Sigmoid colon (tissue), 7 donors: ENCODE data around the gene JPH2. TPM values are rescaled to one million over a fixed set of nuclear protein-coding genes. Genes with fewer than 3 reads are reported as not detected.

Experiments
- DNase-seq: peaks from one replicate; pipeline ENCODE4 v3.0.0-alpha.2; 2019
- H3K27ac ChIP-seq, 4 donors: fragments of 200-600 bp; sonication (generic); one replicate each; pipeline ENCODE4 v1.5.1; 2016 to 2019; ENCODE audit warnings: mild to moderate bottlenecking in 1 of 4
- H3K27me3 ChIP-seq, 3 donors: fragments of 200-600 bp; sonication (generic); one replicate each; pipeline ENCODE4 v1.5.1; 2019; ENCODE audit warnings: mild to moderate bottlenecking in 1 of 3
- H3K36me3 ChIP-seq, 4 donors: fragments of 200-600 bp; sonication (generic); one replicate each; pipeline ENCODE4 v1.5.1; 2016 to 2019
- H3K4me1 ChIP-seq, 4 donors: fragments of 200-600 bp; sonication (generic); one replicate each; pipeline ENCODE4 v1.5.1; 2017 to 2019
- H3K4me3 ChIP-seq, 4 donors: fragments of 200-600 bp; sonication (generic); one replicate each; pipeline ENCODE4 v1.5.1; 2017 to 2019; ENCODE audit warnings: mild to moderate bottlenecking in 2 of 4, moderate library complexity in 1 of 4
- H3K9me3 ChIP-seq, 4 donors: fragments of 200-600 bp in 3 of 4; sonication (generic) in 3 of 4; one replicate each; pipeline versions ENCODE4 v1.5.1 to v1.6.1; 2013 to 2019
- CTCF ChIP-seq, 4 experiments: fragments of 450-650 bp in 3 of 4; fragments of 200-600 bp in 1 of 4; IDR thresholded peaks; one replicate each; pipeline ENCODE4 v1.5.1; 2016 to 2019; ENCODE audit warnings: antibody characterized with exemption in 4 of 4, mild to moderate bottlenecking in 3 of 4, moderate library complexity in 2 of 4
- EP300 ChIP-seq, 4 donors: sonication (generic); formaldehyde crosslinking; IDR thresholded peaks; one replicate each; pipeline ENCODE4 v1.6.1; 2017; ENCODE audit warnings: antibody characterized with exemption in 4 of 4
- POLR2A ChIP-seq, 2 donors: fragments of 450-650 bp; IDR thresholded peaks; one replicate each; pipeline ENCODE4 v1.6.1; 2016; ENCODE audit warnings: antibody characterized with exemption in 2 of 2, mild to moderate bottlenecking in 2 of 2, moderate library complexity in 2 of 2
- POLR2AphosphoS5 ChIP-seq, 4 donors: sonication (generic); formaldehyde crosslinking; IDR thresholded peaks; one replicate each; pipeline ENCODE4 v1.6.1; 2017; ENCODE audit warnings: antibody characterized with exemption in 4 of 4
- WGBS, 2 donors: extraction: QIAGEN DNeasy Blood & Tissue Kit; methylation state at CpG; one replicate each; pipeline ENCODE4 v1.1.7; 2013; 5-methylcytosine and 5-hydroxymethylcytosine counted together
- intact Hi-C: fragments of 100-400 bp; cut with DNase I; formaldehyde crosslinking; loops from one replicate; pipeline ENCODE4 v1.15.1; 2023
- polyA plus RNA-seq, 3 donors: library from polyadenylated mRNA; stranded (reverse); fragments of 200-250 nt; gene quantifications; one replicate each; pipeline ENCODE4 v1.2.3, GENCODE V29; 2013
- total RNA-seq, 4 donors: library from RNA; depleted of rRNA; stranded (reverse); fragments of >200 nt; gene quantifications; one replicate each; pipeline ENCODE4 v1.1.0, GENCODE V29; 2016
- donor health status: healthy with polysubstance abuse.
- donor health status: Bipolar disorder and iron deficiency.
- donor health status: healthy.

Gene JPH2
- total and polyA plus RNA-seq, 7 donors: 0.23 to 166 (median 52.0) TPM

- peak in 3 of 4 donors; percentile 7 to 49 (median 42) for TF ChIP-seq POLR2AphosphoS5 (IDR thresholded peaks at IDR 0.05)
- no peak for TF ChIP-seq EP300 (IDR thresholded peaks at IDR 0.05)
- peak in 1 of 2 donors; percentile 6 for TF ChIP-seq POLR2A (IDR thresholded peaks at IDR 0.05)
- TF ChIP-seq CTCF (IDR thresholded peaks at IDR 0.05): no peak
- peak overlapping the region; percentile 91 to 99 (median 95) for H3K27ac ChIP-seq
- H3K9me3 ChIP-seq: no peaks in the 10 kb centered on the region
- no peak for DNase-seq
- no peaks in the 10 kb centered on the region for H3K36me3 ChIP-seq
- intact Hi-C loops: no loop called here
- peaks cover 0 to 73% (median 64%) of the 10 kb centered on the region in 4 donors for H3K4me1 ChIP-seq
- WGBS, 2 donors: 52 to 65% methylated on average over 4 of the region's 4 CpGs
- H3K27me3 ChIP-seq: no peaks in the 10 kb centered on the region
- peak overlapping the region in 1 of 4 donors; percentile 0 for H3K4me3 ChIP-seq
These were observed 20.5 kb downstream of the JPH2 start for GRCh38 chr20:44166477-44166876.

- intact Hi-C loops: no loop called here
- H3K9me3 ChIP-seq: no peaks in the 10 kb centered on the region
- H3K4me1 ChIP-seq: peaks cover 0 to 68% (median 62%) of the 10 kb centered on the region in 4 donors
- 45 to 49% methylated on average over 4 of the region's 4 CpGs for WGBS, 2 donors
- no peaks in the 10 kb centered on the region for H3K27me3 ChIP-seq
- peak overlapping the region; percentile 91 to 99 (median 95) for H3K27ac ChIP-seq
- no peaks in the 10 kb centered on the region for H3K36me3 ChIP-seq
- no peak for DNase-seq
- peak overlapping the region in 1 of 4 donors; percentile 0 for H3K4me3 ChIP-seq
- TF ChIP-seq POLR2AphosphoS5 (IDR thresholded peaks at IDR 0.05): peak in 2 of 4 donors; percentile 76 to 79
- peak in 1 of 4 donors; percentile 52 for TF ChIP-seq EP300 (IDR thresholded peaks at IDR 0.05)
- TF ChIP-seq CTCF (IDR thresholded peaks at IDR 0.05): no peak
- no peak for TF ChIP-seq POLR2A (IDR thresholded peaks at IDR 0.05)
These were observed 21.0 kb downstream of the JPH2 start for GRCh38 chr20:44166008-44166407.

GRCh38 chr20:44160133-44160532, 26.9 kb downstream of the JPH2 start:
- Histone ChIP-seq H3K4me3 (no peak overlapping the region), H3K27ac (peak overlapping the region; percentile 80 to 92 (median 92)), H3K36me3 (peaks cover 0 to 30% (median 11%) of the 10 kb centered on the region in 4 donors), H3K27me3 (no peaks in the 10 kb centered on the region), H3K4me1 (peaks cover 0 to 45% (median 24%) of the 10 kb centered on the region in 4 donors), H3K9me3 (no peaks in the 10 kb centered on the region)
- intact Hi-C loops: no loop called here
- 66 to 83% methylated on average over 56 of the region's 56 CpGs for WGBS, 2 donors
- TF ChIP-seq EP300 (IDR thresholded peaks at IDR 0.05) (no peak), CTCF (IDR thresholded peaks at IDR 0.05) (no peak), POLR2AphosphoS5 (IDR thresholded peaks at IDR 0.05) (no peak), POLR2A (IDR thresholded peaks at IDR 0.05) (no peak)
- no peak for DNase-seq

GRCh38 chr20:44159711-44160110, 27.3 kb downstream of the JPH2 start:
- H3K4me3 ChIP-seq: no peak overlapping the region
- peaks cover 0 to 30% (median 11%) of the 10 kb centered on the region in 4 donors for H3K36me3 ChIP-seq
- WGBS, 2 donors: 81 to 91% methylated on average over 50 of the region's 50 CpGs
- H3K27me3 ChIP-seq: no peaks in the 10 kb centered on the region
- TF ChIP-seq POLR2A (IDR thresholded peaks at IDR 0.05) (no peak), POLR2AphosphoS5 (IDR thresholded peaks at IDR 0.05) (no peak), EP300 (IDR thresholded peaks at IDR 0.05) (no peak), CTCF (IDR thresholded peaks at IDR 0.05) (no peak)
- intact Hi-C loops: no loop called here
- peak overlapping the region; percentile 80 to 92 (median 92) for H3K27ac ChIP-seq
- no peaks in the 10 kb centered on the region for H3K9me3 ChIP-seq
- no peak for DNase-seq
- peaks cover 0 to 46% (median 25%) of the 10 kb centered on the region in 4 donors for H3K4me1 ChIP-seq

GRCh38 chr20:44159125-44159524, 27.9 kb downstream of the JPH2 start:
- Histone ChIP-seq H3K4me3 (no peak overlapping the region), H3K4me1 (peaks cover 0 to 49% (median 30%) of the 10 kb centered on the region in 4 donors), H3K36me3 (peaks cover 0 to 30% (median 11%) of the 10 kb centered on the region in 4 donors), H3K27me3 (no peaks in the 10 kb centered on the region), H3K9me3 (no peaks in the 10 kb centered on the region), H3K27ac (peak overlapping the region; percentile 80 to 92 (median 92))
- 83 to 91% methylated on average over 2 of the region's 2 CpGs for WGBS, 2 donors
- intact Hi-C loops: no loop called here
- no peak for TF ChIP-seq POLR2A (IDR thresholded peaks at IDR 0.05)
- TF ChIP-seq EP300 (IDR thresholded peaks at IDR 0.05): no peak
- no peak for TF ChIP-seq POLR2AphosphoS5 (IDR thresholded peaks at IDR 0.05)
- TF ChIP-seq CTCF (IDR thresholded peaks at IDR 0.05): no peak
- no peak for DNase-seq
